Esophagus muscularis mucosa (tissue), 4 donors: Measurements from ENCODE around the gene SHISA8.

Experiments
- EP300 ChIP-seq: sonication (generic); formaldehyde crosslinking; IDR thresholded peaks from one replicate; pipeline ENCODE4 v1.6.1; 2017; ENCODE audit warnings: antibody characterized with exemption
- POLR2A ChIP-seq: fragments of 450-650 bp; IDR thresholded peaks from one replicate; pipeline ENCODE4 v1.6.1; 2017; ENCODE audit warnings: antibody characterized with exemption, moderate library complexity, mild to moderate bottlenecking, low read depth
- POLR2AphosphoS5 ChIP-seq, 2 donors: sonication (generic); formaldehyde crosslinking; IDR thresholded peaks; one replicate each; pipeline ENCODE4 v1.6.1; 2017; ENCODE audit warnings: antibody characterized with exemption in 2 of 2
- TF ChIP-seq, protein P1 (sequence below), 3 experiments: fragments of 200-600 bp in 2 of 3; fragments of 450-650 bp in 1 of 3; sonication (generic) in 2 of 3; IDR thresholded peaks; one replicate each; pipeline ENCODE4 v1.5.1; 2017 to 2019; ENCODE audit warnings: antibody characterized with exemption in 3 of 3, mild to moderate bottlenecking in 2 of 3, moderate library complexity in 1 of 3

DNA sequence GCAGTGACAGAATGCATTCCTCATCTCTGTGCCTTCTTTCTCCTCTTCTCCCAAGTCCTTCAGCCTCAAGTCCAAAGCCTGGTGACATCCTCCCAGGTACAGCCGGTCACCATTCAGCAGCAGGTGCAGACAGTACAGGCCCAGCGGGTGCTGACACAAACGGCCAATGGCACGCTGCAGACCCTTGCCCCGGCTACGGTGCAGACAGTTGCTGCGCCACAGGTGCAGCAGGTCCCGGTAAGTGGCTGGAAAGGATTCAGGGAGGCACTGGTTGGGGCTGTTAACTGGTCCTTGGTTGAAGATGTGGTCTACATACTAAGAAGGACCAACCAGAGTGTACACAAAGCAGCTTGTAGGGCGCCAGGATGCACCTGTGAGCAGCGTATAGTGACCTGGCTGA, 46.3 kb downstream of the SHISA8 start:
- TF ChIP-seq, protein P1, sequence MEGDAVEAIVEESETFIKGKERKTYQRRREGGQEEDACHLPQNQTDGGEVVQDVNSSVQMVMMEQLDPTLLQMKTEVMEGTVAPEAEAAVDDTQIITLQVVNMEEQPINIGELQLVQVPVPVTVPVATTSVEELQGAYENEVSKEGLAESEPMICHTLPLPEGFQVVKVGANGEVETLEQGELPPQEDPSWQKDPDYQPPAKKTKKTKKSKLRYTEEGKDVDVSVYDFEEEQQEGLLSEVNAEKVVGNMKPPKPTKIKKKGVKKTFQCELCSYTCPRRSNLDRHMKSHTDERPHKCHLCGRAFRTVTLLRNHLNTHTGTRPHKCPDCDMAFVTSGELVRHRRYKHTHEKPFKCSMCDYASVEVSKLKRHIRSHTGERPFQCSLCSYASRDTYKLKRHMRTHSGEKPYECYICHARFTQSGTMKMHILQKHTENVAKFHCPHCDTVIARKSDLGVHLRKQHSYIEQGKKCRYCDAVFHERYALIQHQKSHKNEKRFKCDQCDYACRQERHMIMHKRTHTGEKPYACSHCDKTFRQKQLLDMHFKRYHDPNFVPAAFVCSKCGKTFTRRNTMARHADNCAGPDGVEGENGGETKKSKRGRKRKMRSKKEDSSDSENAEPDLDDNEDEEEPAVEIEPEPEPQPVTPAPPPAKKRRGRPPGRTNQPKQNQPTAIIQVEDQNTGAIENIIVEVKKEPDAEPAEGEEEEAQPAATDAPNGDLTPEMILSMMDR (IDR thresholded peaks at IDR 0.05): no peak
- no peak for TF ChIP-seq EP300
- no peak for TF ChIP-seq POLR2AphosphoS5 (IDR thresholded peaks at IDR 0.05)
- no peak for TF ChIP-seq POLR2A
